OCI-LY7 (cell line): ENCODE measurements around the gene NUDT8. TPM values are rescaled to one million over a fixed set of nuclear protein-coding genes. Genes with fewer than 3 reads are reported as not detected.

ENCODE experiments used
- BruUV-seq: library from RNA; stranded (reverse); fragments of 400-500 nt; replicated peaks from 2 replicates; lab custom pipeline; 2021; lab: Mats Ljungman, UMichigan
- CTCF ChIA-PET: fragments of 300-600 bp; sonication (Branson Sonifier 250); formaldehyde crosslinking; loops from one replicate; lab custom pipeline; 2022; ENCODE audit warnings: antibody characterized with exemption; ENCODE audit not compliant: unreplicated experiment; lab: Charles Lee
- POLR2A ChIA-PET: fragments of 300-600 bp; sonication (Branson Sonifier 250); formaldehyde crosslinking; loops from one replicate; lab custom pipeline; 2022; ENCODE audit warnings: antibody characterized with exemption; lab: Charles Lee
- DNase-seq: peaks from one replicate; pipeline ENCODE4 v3.0.0-alpha.2; 2015; ENCODE audit warnings: low spot score
- H2AFZ ChIP-seq: fragments of 200-600 bp; sonication (generic), shearing (Covaris generic); 2 replicates; pipeline ENCODE4 v1.6.1; 2014; ENCODE audit warnings: mild to moderate bottlenecking, antibody characterized with exemption, low read length, moderate library complexity
- H3K27ac ChIP-seq: fragments of 200-600 bp; sonication (generic); 2 replicates; pipeline ENCODE4 v1.5.1; 2014; ENCODE audit warnings: mixed run types, low read depth, mild to moderate bottlenecking, moderate library complexity, low read length, inconsistent platforms; ENCODE audit not compliant: poor library complexity, severe bottlenecking
- H3K36me3 ChIP-seq: fragments of 200-600 bp; sonication (generic); 2 replicates; pipeline ENCODE4 v1.6.1; 2014; ENCODE audit warnings: mild to moderate bottlenecking, antibody characterized with exemption, low read length, moderate library complexity, mixed read lengths; ENCODE audit not compliant: insufficient read depth
- H3K4me1 ChIP-seq: fragments of 200-600 bp; sonication (generic); 2 replicates; pipeline ENCODE4 v1.5.1; 2014; ENCODE audit warnings: mild to moderate bottlenecking, low read length; ENCODE audit not compliant: insufficient read depth, poor library complexity, severe bottlenecking
- H3K4me2 ChIP-seq: fragments of 200-600 bp; sonication (generic); 2 replicates; pipeline ENCODE4 v1.6.1; 2014; ENCODE audit warnings: mild to moderate bottlenecking, low read length
- H3K4me3 ChIP-seq: fragments of 200-600 bp; sonication (generic); 2 replicates; pipeline ENCODE4 v1.5.1; 2014; ENCODE audit warnings: mild to moderate bottlenecking, low read depth, low read length; ENCODE audit not compliant: poor library complexity, severe bottlenecking
- H3K79me2 ChIP-seq: fragments of 200-600 bp; sonication (generic); 2 replicates; pipeline ENCODE4 v1.6.1; 2016; ENCODE audit warnings: low read depth, mild to moderate bottlenecking, low read length, moderate library complexity, mixed read lengths; ENCODE audit not compliant: insufficient read depth
- H3K9me2 ChIP-seq: fragments of 200-600 bp; sonication (generic); 2 replicates; pipeline ENCODE4 v1.6.1; 2016; ENCODE audit warnings: mild to moderate bottlenecking, low read length, mixed read lengths; ENCODE audit not compliant: insufficient read depth
- H3K9me3 ChIP-seq: fragments of 200-600 bp; sonication (generic); 2 replicates; pipeline ENCODE4 v1.6.1; 2014; ENCODE audit warnings: mild to moderate bottlenecking, mixed run types, low read length, mixed read lengths
- H4K20me1 ChIP-seq: fragments of 200-600 bp; sonication (generic); 2 replicates; pipeline ENCODE4 v1.6.1; 2014; ENCODE audit warnings: mild to moderate bottlenecking, antibody characterized with exemption, low read length, moderate library complexity, mixed read lengths; ENCODE audit not compliant: insufficient read depth
- EZH2phosphoT487 ChIP-seq: fragments of 200-600 bp; sonication (generic); IDR thresholded peaks from 2 replicates; pipeline ENCODE4 v1.6.1; 2018; ENCODE audit warnings: low read depth, borderline replicate concordance, mild to moderate bottlenecking, mixed run types, antibody characterized with exemption, low read length, moderate library complexity, mixed read lengths
- intact Hi-C: fragments of 100-400 bp; cut with micrococcal nuclease; formaldehyde crosslinking; loops from one replicate; pipeline ENCODE4 v1.10.0; 2022; ENCODE audit not compliant: unreplicated experiment
- total RNA-seq, 2 experiments: library from RNA; depleted of rRNA in 1 of 2; stranded (reverse); fragments of >200 nt in 1 of 2; shearing (Covaris generic) in 1 of 2; gene quantifications; 2 replicates each; pipeline ENCODE4 v1.2.3, GENCODE V29; 2014 to 2022
- TF ChIP-seq, protein P1 (sequence below): fragments of 200-600 bp; sonication (generic); conservative IDR thresholded peaks from 2 replicates; pipeline ENCODE4 v1.5.1; 2014; ENCODE audit warnings: mild to moderate bottlenecking, antibody characterized with exemption, low read length, moderate library complexity, mixed read lengths

Gene NUDT8
- total RNA-seq, 2 experiments from 2014 or later = 20.4 to 35.4 TPM

DNA sequence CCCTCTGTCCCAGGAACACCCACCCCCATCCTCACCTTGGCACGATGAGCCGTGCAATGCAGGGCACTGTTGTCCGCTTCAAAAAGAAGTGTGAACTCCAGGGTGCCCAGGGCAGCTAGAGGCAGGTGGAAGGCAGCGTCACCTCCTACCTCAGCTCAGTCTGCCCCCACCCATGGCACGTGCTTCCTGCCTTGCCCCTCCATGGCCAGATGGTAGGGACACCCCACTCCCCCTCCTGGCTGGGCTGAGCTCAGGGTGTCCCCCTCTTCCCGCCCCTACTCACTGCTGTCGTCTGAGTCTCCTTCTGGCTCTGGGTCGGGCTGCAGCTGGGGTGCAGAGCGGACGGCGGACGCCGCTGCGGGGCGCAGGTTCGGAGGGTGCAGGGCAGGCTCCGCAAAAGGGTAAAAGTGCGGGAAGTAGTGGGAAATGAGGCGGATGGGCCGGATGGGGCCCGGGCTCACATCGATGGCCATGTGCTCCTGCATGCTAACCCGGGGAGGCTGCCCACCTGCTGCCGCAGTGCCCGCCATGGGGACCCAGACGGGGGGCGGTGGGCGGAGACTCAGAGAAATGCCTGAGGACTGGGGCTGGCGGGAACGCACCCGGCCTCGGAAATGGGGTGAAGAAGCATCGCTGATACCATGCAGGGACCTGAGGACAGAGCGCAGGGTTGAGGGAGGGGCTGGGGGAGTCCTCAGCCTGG, 13.9 kb downstream of the NUDT8 start:
- H3K9me2 ChIP-seq = no peaks in the 10 kb centered on the region
- H3K4me2 ChIP-seq = no peak overlapping the region
- no TSS peak for BruUV-seq
- no peak overlapping the region for H3K27ac ChIP-seq
- H3K9me3 ChIP-seq = no peaks in the 10 kb centered on the region
- no peaks in the 10 kb centered on the region for H3K79me2 ChIP-seq
- no peaks in the 10 kb centered on the region for H4K20me1 ChIP-seq
- DNase-seq = no peak
- ChIA-PET CTCF (interaction anchor here (0.5 to 1.1 kb wide), 2 partner anchors 36 to 260 kb away, joined by 3 to 6 read pairs; no protein-coding TSS in a partner anchor), POLR2A (interaction anchor here (0.6 kb wide), 1 partner anchor 754 kb away, joined by 3 read pairs; no protein-coding TSS in a partner anchor)
- H2AFZ ChIP-seq = no peak overlapping the region
- H3K4me3 ChIP-seq = no peak overlapping the region
- peaks cover 28% of the 10 kb centered on the region for H3K36me3 ChIP-seq
- H3K4me1 ChIP-seq = peaks cover 34% of the 10 kb centered on the region
- TF ChIP-seq EZH2phosphoT487 = no peak
- TF ChIP-seq, protein P1, sequence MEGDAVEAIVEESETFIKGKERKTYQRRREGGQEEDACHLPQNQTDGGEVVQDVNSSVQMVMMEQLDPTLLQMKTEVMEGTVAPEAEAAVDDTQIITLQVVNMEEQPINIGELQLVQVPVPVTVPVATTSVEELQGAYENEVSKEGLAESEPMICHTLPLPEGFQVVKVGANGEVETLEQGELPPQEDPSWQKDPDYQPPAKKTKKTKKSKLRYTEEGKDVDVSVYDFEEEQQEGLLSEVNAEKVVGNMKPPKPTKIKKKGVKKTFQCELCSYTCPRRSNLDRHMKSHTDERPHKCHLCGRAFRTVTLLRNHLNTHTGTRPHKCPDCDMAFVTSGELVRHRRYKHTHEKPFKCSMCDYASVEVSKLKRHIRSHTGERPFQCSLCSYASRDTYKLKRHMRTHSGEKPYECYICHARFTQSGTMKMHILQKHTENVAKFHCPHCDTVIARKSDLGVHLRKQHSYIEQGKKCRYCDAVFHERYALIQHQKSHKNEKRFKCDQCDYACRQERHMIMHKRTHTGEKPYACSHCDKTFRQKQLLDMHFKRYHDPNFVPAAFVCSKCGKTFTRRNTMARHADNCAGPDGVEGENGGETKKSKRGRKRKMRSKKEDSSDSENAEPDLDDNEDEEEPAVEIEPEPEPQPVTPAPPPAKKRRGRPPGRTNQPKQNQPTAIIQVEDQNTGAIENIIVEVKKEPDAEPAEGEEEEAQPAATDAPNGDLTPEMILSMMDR = peak; percentile 44; the same call in 1 of the 2 replicates
- intact Hi-C loops = no loop called here

DNA sequence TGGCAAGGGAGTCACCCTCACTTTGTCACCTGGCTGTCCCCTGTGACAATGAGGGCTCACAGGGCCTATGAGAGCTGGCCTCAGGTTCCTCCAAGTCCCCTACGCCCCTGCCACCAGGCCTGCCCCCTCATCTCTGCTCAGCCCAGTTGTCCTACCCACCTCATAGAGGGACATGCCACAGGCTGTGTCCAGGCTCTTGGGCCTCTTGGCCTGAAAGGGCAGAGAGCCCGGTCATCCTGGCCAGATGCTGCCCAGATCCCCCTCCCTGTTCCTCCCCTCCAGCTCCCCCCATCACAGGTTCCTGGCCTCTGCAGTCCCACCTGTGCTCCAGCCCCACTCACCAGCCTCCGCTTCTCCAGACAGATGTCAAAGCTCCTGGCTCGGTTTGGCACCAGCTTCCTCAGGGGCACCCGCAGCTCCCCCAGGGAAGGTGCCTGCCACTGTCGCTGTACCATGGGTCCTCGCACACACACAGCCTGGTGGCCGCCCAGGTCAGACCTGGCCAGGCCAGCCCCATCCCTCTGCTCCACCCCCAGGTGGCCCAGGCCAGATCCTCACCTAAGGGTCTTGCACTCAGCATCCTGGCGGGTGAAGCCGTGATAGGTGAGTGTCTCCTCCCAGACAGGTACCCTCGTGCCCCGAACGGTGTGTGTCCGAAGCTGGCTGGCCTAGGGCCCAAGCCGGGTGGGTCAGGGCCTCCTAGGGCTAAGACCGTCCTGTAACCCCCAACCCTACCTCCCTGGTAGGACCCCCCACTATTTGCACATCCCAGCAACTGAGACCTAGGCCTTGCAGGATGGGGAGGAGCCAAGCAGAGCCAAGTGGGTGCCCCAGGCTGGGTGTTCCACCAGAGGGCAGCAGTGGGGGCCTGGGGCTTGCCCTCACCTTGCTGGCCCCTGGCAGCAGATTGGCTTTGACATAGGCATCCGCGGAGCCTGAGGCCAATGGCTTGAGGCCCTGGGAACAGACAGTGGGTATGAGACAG, 14.7 kb downstream of the NUDT8 start:
- DNase-seq = peak; percentile 67

More for the DNA sequence above, 14.7 kb downstream of the NUDT8 start:
- Histone ChIP-seq H4K20me1 (no peaks in the 10 kb centered on the region), H3K27ac (peak overlapping the region; percentile 91), H3K9me3 (no peaks in the 10 kb centered on the region), H3K4me2 (peak overlapping the region; percentile 78), H3K4me3 (peak overlapping the region; percentile 59), H2AFZ (no peak overlapping the region), H3K36me3 (peaks cover 36% of the 10 kb centered on the region), H3K79me2 (no peaks in the 10 kb centered on the region), H3K4me1 (peaks cover 34% of the 10 kb centered on the region), H3K9me2 (no peaks in the 10 kb centered on the region)
- no TSS peak for BruUV-seq
- ChIA-PET CTCF (interaction anchor here (0.5 to 1.3 kb wide), 5 partner anchors 15 to 260 kb away, joined by 3 to 6 read pairs (median 3); no protein-coding TSS in a partner anchor), POLR2A (interaction anchor here (0.7 to 1.2 kb wide), 3 partner anchors 15 to 52 kb away, joined by 3 to 4 read pairs (median 3); no protein-coding TSS in a partner anchor)
- intact Hi-C loops = loop anchor here (1.0 kb wide), 1 partner anchor 43 kb away; no protein-coding TSS in a partner anchor
- TF ChIP-seq, protein P1 = peak; percentile 77
- TF ChIP-seq EZH2phosphoT487 = no peak
